ENCODE data around the gene C1S.
"Not testable (repeated sequence)": the region's sequence is repeated elsewhere in the genome, so short reads cannot be mapped to it uniquely, and the experiment has no call there.

The C1S gene

GRCh38 chr12:7023114-7023513 is 37.4 kb upstream of the C1S start:
- Histone ChIP-seq H3K36me3 (ENCODE audit: control insufficient read depth in 1 of 2, insufficient read depth in 2 of 2, low read length in 2 of 2) (no peaks in the 10 kb centered on the region), H3K4me1 (ENCODE audit: control insufficient read depth in 1 of 2, insufficient read depth in 2 of 2, low read length in 2 of 2) (peaks cover 0 to 4% of the 10 kb centered on the region in 2 donors), H3K27me3 (ENCODE audit: low read depth, low read length) (no peaks in the 10 kb centered on the region), H3K9me3 (ENCODE audit: control insufficient read depth in 1 of 2, low read length in 2 of 2) (no peaks in the 10 kb centered on the region), H3K4me3 (ENCODE audit: low read depth in 1 of 2, low read length in 2 of 2) (no peak overlapping the region), H3K27ac (ENCODE audit: low read length) (no peak overlapping the region)

- Histone ChIP-seq H3K36me3 (ENCODE audit: control insufficient read depth in 1 of 2, insufficient read depth in 2 of 2, low read length in 2 of 2) (no peaks in the 10 kb centered on the region), H3K27ac (ENCODE audit: low read length) (no peak overlapping the region), H3K27me3 (ENCODE audit: low read depth, low read length) (no peaks in the 10 kb centered on the region), H3K4me1 (ENCODE audit: control insufficient read depth in 1 of 2, insufficient read depth in 2 of 2, low read length in 2 of 2) (no peaks in the 10 kb centered on the region), H3K4me3 (ENCODE audit: low read depth in 1 of 2, low read length in 2 of 2) (no peak overlapping the region), H3K9me3 (ENCODE audit: control insufficient read depth in 1 of 2, low read length in 2 of 2) (no peaks in the 10 kb centered on the region)
Observed at GRCh38 chr12:7026854-7027253, 33.7 kb upstream of the C1S start.

DNA sequence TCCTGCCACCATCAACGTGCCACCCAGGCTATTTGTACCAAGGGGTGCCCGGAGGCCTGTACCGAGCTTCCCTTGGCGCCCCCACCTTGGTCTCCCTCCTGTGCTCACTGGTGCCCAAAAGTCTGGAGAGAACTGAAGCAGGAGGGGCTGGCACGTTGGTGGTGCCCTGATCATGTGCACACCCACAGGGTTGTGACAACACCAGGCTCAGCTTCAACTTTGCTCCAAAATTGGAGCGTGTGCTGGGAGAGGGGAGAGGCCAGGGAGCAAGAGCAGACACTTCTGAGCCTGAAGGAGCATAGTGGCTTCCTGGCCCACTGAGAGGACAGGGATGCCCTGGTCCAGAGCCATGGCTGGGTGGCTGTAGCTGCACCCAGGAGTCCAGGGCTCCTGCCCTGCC is 29.2 kb upstream of the C1S start:
- H3K27me3 ChIP-seq (ENCODE audit: low read depth, low read length), result no peaks in the 10 kb centered on the region
- no peaks in the 10 kb centered on the region for H3K9me3 ChIP-seq (ENCODE audit: control insufficient read depth in 1 of 2, low read length in 2 of 2)
- H3K27ac ChIP-seq (ENCODE audit: low read length), result no peak overlapping the region
- no peaks in the 10 kb centered on the region for H3K4me1 ChIP-seq (ENCODE audit: control insufficient read depth in 1 of 2, insufficient read depth in 2 of 2, low read length in 2 of 2)
- no peak overlapping the region for H3K4me3 ChIP-seq (ENCODE audit: low read depth in 1 of 2, low read length in 2 of 2)
- H3K36me3 ChIP-seq (ENCODE audit: control insufficient read depth in 1 of 2, insufficient read depth in 2 of 2, low read length in 2 of 2), result no peaks in the 10 kb centered on the region

- Histone ChIP-seq H3K4me3 (ENCODE audit: low read depth in 1 of 2, low read length in 2 of 2) (no peak overlapping the region), H3K9me3 (ENCODE audit: control insufficient read depth in 1 of 2, low read length in 2 of 2) (no peaks in the 10 kb centered on the region), H3K36me3 (ENCODE audit: control insufficient read depth in 1 of 2, insufficient read depth in 2 of 2, low read length in 2 of 2) (no peaks in the 10 kb centered on the region), H3K27me3 (ENCODE audit: low read depth, low read length) (no peaks in the 10 kb centered on the region), H3K4me1 (ENCODE audit: control insufficient read depth in 1 of 2, insufficient read depth in 2 of 2, low read length in 2 of 2) (no peaks in the 10 kb centered on the region), H3K27ac (ENCODE audit: low read length) (no peak overlapping the region)
Observed at GRCh38 chr12:7032990-7033389, 27.5 kb upstream of the C1S start.

- Histone ChIP-seq H3K27me3 (ENCODE audit: low read depth, low read length) (no peaks in the 10 kb centered on the region), H3K4me3 (ENCODE audit: low read depth in 1 of 2, low read length in 2 of 2) (no peak overlapping the region), H3K4me1 (ENCODE audit: control insufficient read depth in 1 of 2, insufficient read depth in 2 of 2, low read length in 2 of 2) (no peaks in the 10 kb centered on the region), H3K36me3 (ENCODE audit: control insufficient read depth in 1 of 2, insufficient read depth in 2 of 2, low read length in 2 of 2) (no peaks in the 10 kb centered on the region), H3K9me3 (ENCODE audit: control insufficient read depth in 1 of 2, low read length in 2 of 2) (no peaks in the 10 kb centered on the region), H3K27ac (ENCODE audit: low read length) (no peak overlapping the region)
Observed at GRCh38 chr12:7034464-7034863, 26.1 kb upstream of the C1S start.

DNA sequence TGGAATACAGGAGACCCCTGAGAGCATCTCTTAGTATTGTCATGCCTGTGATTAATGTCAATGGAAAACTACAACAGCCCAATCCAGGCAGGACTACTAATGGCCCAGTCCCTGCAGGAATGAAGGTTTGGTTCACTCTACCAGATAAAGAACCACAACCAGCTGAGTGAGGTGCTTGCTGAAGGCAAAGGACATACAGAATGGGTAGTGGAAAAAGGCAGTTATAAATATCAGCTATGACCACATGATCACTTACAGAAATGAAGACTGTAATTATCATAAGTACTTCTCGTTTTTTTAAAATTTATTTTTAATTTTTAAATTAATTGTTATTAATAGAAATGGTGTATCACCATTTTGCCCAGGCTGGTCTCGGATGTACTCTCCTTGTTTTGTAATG is 25.1 kb upstream of the C1S start:
- no peak overlapping the region for H3K27ac ChIP-seq (ENCODE audit: low read length)
- no peaks in the 10 kb centered on the region for H3K36me3 ChIP-seq (ENCODE audit: control insufficient read depth in 1 of 2, insufficient read depth in 2 of 2, low read length in 2 of 2)

DNA sequence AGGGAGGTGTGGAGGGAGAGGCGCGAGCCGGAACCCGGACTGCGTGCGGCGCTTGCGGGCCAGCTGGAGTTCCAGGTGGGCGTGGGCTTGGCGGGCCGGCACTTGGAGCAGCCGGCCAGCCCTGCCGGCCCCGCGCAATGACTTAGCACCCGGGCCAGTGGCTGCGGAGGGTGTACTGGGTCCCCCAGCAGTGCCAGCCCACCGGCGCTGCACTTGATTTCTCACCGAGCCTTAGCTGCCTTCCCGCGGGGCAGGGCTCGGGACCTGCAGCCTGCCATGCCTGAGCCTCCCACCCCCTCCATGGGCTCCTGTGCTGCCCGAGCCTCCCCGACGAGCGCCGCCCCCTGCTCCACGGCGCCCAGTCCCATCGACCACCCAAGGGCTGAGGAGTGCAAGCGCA is 23.1 kb upstream of the C1S start:
- H3K4me1 ChIP-seq (ENCODE audit: control insufficient read depth in 1 of 2, insufficient read depth in 2 of 2, low read length in 2 of 2); H3K27ac ChIP-seq (ENCODE audit: low read length); H3K27me3 ChIP-seq (ENCODE audit: low read depth, low read length); H3K4me3 ChIP-seq (ENCODE audit: low read depth in 1 of 2, low read length in 2 of 2); H3K9me3 ChIP-seq (ENCODE audit: control insufficient read depth in 1 of 2, low read length in 2 of 2); H3K36me3 ChIP-seq (ENCODE audit: control insufficient read depth in 1 of 2, insufficient read depth in 2 of 2, low read length in 2 of 2): not testable (repeated sequence)

More for the DNA sequence above, 25.1 kb upstream of the C1S start:
- no peak overlapping the region for H3K4me3 ChIP-seq (ENCODE audit: low read depth in 1 of 2, low read length in 2 of 2)
- H3K9me3 ChIP-seq (ENCODE audit: control insufficient read depth in 1 of 2, low read length in 2 of 2), result no peaks in the 10 kb centered on the region
- H3K4me1 ChIP-seq (ENCODE audit: control insufficient read depth in 1 of 2, insufficient read depth in 2 of 2, low read length in 2 of 2), result no peaks in the 10 kb centered on the region
- H3K27me3 ChIP-seq (ENCODE audit: low read depth, low read length), result no peaks in the 10 kb centered on the region

DNA sequence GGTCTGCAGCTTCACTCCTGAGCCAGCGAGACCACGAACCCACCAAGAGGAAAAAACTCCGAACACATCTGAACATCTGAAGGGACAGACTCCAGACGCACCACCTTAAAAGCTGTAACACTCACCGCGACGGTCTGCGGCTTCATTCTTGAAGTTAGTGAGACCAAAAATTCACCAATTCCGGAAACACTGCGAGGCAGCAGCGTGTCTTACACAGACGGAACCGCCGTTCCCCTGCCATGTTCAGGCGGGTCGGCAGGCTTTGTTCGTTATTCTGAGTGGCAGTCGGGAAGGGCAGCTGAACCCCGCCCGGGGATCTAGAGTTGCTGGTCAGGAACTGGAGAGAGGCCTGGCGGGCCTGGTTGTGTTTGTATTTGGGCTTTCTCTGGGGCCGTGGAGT is 21.9 kb upstream of the C1S start:
- Histone ChIP-seq H3K4me3 (ENCODE audit: low read depth in 1 of 2, low read length in 2 of 2) (no peak overlapping the region), H3K9me3 (ENCODE audit: control insufficient read depth in 1 of 2, low read length in 2 of 2) (no peaks in the 10 kb centered on the region), H3K27me3 (ENCODE audit: low read depth, low read length) (no peaks in the 10 kb centered on the region), H3K36me3 (ENCODE audit: control insufficient read depth in 1 of 2, insufficient read depth in 2 of 2, low read length in 2 of 2) (no peaks in the 10 kb centered on the region), H3K4me1 (ENCODE audit: control insufficient read depth in 1 of 2, insufficient read depth in 2 of 2, low read length in 2 of 2) (no peaks in the 10 kb centered on the region), H3K27ac (ENCODE audit: low read length) (no peak overlapping the region)

GRCh38 chr12:7039403-7039802 is 21.1 kb upstream of the C1S start:
- Histone ChIP-seq H3K4me1 (ENCODE audit: control insufficient read depth in 1 of 2, insufficient read depth in 2 of 2, low read length in 2 of 2) (no peaks in the 10 kb centered on the region), H3K36me3 (ENCODE audit: control insufficient read depth in 1 of 2, insufficient read depth in 2 of 2, low read length in 2 of 2) (no peaks in the 10 kb centered on the region), H3K4me3 (ENCODE audit: low read depth in 1 of 2, low read length in 2 of 2) (no peak overlapping the region), H3K9me3 (ENCODE audit: control insufficient read depth in 1 of 2, low read length in 2 of 2) (no peaks in the 10 kb centered on the region), H3K27ac (ENCODE audit: low read length) (no peak overlapping the region), H3K27me3 (ENCODE audit: low read depth, low read length) (no peaks in the 10 kb centered on the region)

DNA sequence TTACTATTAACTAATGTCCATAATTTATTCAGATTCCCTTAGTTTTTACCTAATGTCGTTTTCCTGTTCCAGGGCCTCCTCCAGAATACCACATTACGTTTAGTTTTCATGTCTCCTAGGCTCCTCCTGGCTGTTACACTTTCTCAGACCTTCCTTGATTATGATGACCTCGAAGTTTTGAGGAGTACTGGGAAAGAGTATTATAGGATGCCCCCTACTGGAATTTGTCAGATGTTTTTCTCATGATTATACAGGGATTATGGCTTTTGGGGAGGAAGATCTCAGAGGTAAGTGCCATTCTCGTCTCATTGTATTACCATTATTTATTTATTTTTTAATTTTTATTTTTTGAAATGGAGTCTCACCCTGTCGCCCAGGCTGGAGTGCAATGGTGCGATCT is 17.7 kb upstream of the C1S start:
- no peaks in the 10 kb centered on the region for H3K4me1 ChIP-seq (ENCODE audit: control insufficient read depth in 1 of 2, insufficient read depth in 2 of 2, low read length in 2 of 2)
- no peaks in the 10 kb centered on the region for H3K36me3 ChIP-seq (ENCODE audit: control insufficient read depth in 1 of 2, insufficient read depth in 2 of 2, low read length in 2 of 2)
- H3K27ac ChIP-seq (ENCODE audit: low read length), result no peak overlapping the region
- no peak overlapping the region for H3K4me3 ChIP-seq (ENCODE audit: low read depth in 1 of 2, low read length in 2 of 2)
- no peaks in the 10 kb centered on the region for H3K27me3 ChIP-seq (ENCODE audit: low read depth, low read length)
- H3K9me3 ChIP-seq (ENCODE audit: control insufficient read depth in 1 of 2, low read length in 2 of 2), result no peaks in the 10 kb centered on the region

DNA sequence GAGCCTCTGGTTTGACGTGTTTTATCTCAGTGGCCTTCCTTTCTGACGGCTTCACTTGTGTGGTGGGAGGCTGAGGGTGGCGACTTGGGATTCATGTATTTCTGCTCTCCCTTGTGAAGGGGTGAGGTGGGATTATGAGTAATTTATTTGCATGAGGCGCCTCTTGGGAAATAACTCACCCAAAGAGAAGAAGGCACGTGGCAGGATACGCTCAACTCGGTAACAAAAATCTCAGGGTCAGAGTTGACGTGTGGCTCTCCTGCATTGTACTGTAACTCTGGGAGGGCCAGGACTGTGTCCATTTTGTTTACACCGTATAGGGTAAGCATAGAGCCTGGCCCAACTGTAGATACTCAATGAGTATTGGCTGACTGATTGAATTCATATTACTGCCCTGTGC is 14.6 kb upstream of the C1S start:
- Histone ChIP-seq H3K9me3 (ENCODE audit: control insufficient read depth in 1 of 2, low read length in 2 of 2) (no peaks in the 10 kb centered on the region), H3K27ac (ENCODE audit: low read length) (no peak overlapping the region), H3K27me3 (ENCODE audit: low read depth, low read length) (no peaks in the 10 kb centered on the region), H3K36me3 (ENCODE audit: control insufficient read depth in 1 of 2, insufficient read depth in 2 of 2, low read length in 2 of 2) (no peaks in the 10 kb centered on the region), H3K4me3 (ENCODE audit: low read depth in 1 of 2, low read length in 2 of 2) (no peak overlapping the region), H3K4me1 (ENCODE audit: control insufficient read depth in 1 of 2, insufficient read depth in 2 of 2, low read length in 2 of 2) (no peaks in the 10 kb centered on the region)

DNA sequence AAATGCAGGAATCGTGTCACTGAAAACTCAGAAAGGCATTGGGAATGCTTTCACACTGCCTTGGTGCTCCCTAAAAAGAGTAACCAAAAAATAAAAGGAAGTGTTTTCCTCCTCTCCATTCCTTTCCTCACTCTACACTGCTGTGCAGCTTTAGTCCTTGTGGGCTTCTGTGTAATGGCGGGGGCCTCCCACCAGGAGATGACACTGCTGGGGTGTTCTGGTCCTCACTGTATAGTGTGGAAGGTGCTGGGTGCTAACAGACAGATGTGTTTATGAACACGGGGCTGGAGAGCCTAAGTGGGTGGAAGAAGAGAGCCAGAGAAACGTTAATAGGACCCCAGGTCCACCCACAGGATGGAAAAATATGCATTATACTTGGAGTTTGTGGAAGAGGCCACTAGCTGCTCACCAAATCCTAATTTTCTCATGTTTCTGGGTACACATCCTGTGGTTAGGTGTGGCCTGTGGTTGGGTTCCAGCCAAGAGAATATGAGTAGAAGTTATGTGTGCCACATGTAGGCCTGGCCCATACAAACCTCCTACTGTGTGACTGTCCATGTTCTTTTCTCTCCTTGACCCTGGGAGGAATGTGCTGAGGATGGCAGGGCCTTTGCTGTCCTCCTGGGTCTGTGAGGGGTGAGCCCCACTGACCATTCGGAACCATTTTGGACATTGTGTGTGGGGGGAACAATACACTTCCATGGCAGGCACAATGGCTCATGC is 14.0 kb upstream of the C1S start:
- H3K27ac ChIP-seq (ENCODE audit: low read length), result no peak overlapping the region

More for the DNA sequence above, 14.0 kb upstream of the C1S start:
- Histone ChIP-seq H3K36me3 (ENCODE audit: control insufficient read depth in 1 of 2, insufficient read depth in 2 of 2, low read length in 2 of 2) (no peaks in the 10 kb centered on the region), H3K4me1 (ENCODE audit: control insufficient read depth in 1 of 2, insufficient read depth in 2 of 2, low read length in 2 of 2) (no peaks in the 10 kb centered on the region), H3K27me3 (ENCODE audit: low read depth, low read length) (no peaks in the 10 kb centered on the region), H3K9me3 (ENCODE audit: control insufficient read depth in 1 of 2, low read length in 2 of 2) (no peaks in the 10 kb centered on the region), H3K4me3 (ENCODE audit: low read depth in 1 of 2, low read length in 2 of 2) (no peak overlapping the region)
